Thymus (tissue), 11 donors: Measurements from ENCODE around the gene TEX19. TPM values are rescaled to one million over a fixed set of nuclear protein-coding genes. Genes with fewer than 3 reads are reported as not detected.
"Not testable (repeated sequence)": the region's sequence is repeated elsewhere in the genome, so short reads cannot be mapped to it uniquely, and the experiment has no call there.

Experiments used
- DNase-seq, 9 donors: peaks; one replicate each; pipeline ENCODE4 v3.0.0-alpha.2; 2013; ENCODE audit warnings: low spot score in 9 of 9, low read depth in 6 of 9, missing footprints in 1 of 9
- H3K27ac ChIP-seq, 2 donors: one replicate each; pipeline ENCODE4 v1.5.1; 2013; ENCODE audit warnings: control low read depth in 1 of 2, low read depth in 1 of 2, low read length in 1 of 2, mild to moderate bottlenecking in 1 of 2, moderate library complexity in 1 of 2
- H3K27me3 ChIP-seq, 2 donors: one replicate each; pipeline ENCODE4 v1.5.1; 2013; ENCODE audit warnings: low read length in 1 of 2; ENCODE audit not compliant: control insufficient read depth in 2 of 2, insufficient read depth in 1 of 2
- H3K36me3 ChIP-seq, 2 donors: one replicate each; pipeline ENCODE4 v1.5.1; 2013; ENCODE audit warnings: low read length in 1 of 2, mild to moderate bottlenecking in 1 of 2, moderate library complexity in 1 of 2; ENCODE audit not compliant: control insufficient read depth in 2 of 2, insufficient read depth in 2 of 2
- H3K4me1 ChIP-seq, 2 donors: one replicate each; pipeline ENCODE4 v1.5.1; 2013; ENCODE audit warnings: low read length in 2 of 2; ENCODE audit not compliant: control insufficient read depth in 2 of 2, insufficient read depth in 2 of 2
- H3K4me3 ChIP-seq, 2 donors: one replicate each; pipeline ENCODE4 v1.5.1; 2013; ENCODE audit warnings: low read length in 2 of 2, control low read depth in 1 of 2, mild to moderate bottlenecking in 1 of 2
- H3K9me3 ChIP-seq, 2 donors: one replicate each; pipeline ENCODE4 v1.5.1; 2013; ENCODE audit warnings: low read length in 1 of 2, mild to moderate bottlenecking in 1 of 2; ENCODE audit not compliant: control insufficient read depth in 2 of 2, insufficient read depth in 1 of 2
- WGBS: extraction: QIAGEN DNeasy Blood & Tissue Kit; methylation state at CpG from one replicate; pipeline ENCODE4 v1.1.7; 2013; 5-methylcytosine and 5-hydroxymethylcytosine counted together
- polyA plus RNA-seq: library from polyadenylated mRNA; stranded (reverse); fragments of 200-250 nt; gene quantifications from one replicate; pipeline ENCODE4 v1.2.3, GENCODE V29; 2013
- total RNA-seq: library from RNA; stranded (reverse); fragments of 120-200 nt; gene quantifications from one replicate; pipeline ENCODE4 v1.2.4, GENCODE V29; 2013
- donor health status: healthy.

TEX19 gene
- total and polyA plus RNA-seq, 2 donors, result 0.02 to 0.57 TPM

DNA sequence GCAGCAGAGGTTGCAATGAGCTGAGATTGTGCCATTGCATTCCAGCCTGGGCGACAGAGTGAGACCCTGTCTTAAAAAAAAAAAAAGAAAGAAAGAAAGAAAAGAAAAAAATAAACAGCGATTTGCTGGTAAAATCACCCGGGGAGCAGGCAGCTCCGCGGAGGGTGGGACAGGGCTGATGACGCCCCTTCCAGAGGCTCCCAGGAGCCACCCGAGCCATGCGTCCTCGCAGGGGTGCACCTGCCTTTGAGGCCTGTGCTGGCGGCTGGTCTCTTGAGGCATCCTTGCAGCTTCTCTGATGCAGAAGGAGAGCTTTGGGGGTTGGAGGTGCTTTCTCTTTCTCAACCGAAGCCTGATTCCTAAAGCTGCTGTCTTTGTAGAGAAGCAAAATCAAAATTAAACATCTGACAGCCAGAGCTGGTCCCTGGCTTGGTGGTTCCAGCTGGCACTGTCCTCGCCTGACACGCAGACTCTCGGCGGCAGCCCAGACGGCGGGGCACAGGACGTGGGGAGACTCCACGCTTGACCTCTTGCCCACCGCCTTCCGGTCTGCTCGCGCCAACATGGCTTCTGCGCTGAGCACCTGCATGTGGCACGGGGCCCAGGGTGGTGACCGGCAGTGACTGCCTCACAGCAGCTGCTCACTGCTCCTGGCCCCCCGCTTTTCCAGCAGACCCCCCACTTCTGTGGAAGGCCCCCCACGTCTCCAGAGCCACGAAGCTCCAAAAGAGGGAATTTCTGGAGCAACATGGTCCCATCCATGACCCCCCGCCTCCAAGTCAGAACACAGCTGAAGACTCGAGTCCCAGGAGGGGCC lies 19.1 kb downstream of the TEX19 start:
- Histone ChIP-seq H3K9me3 (no peaks in the 10 kb centered on the region), H3K4me3 (no peak overlapping the region), H3K36me3 (no peaks in the 10 kb centered on the region), H3K27ac (no peak overlapping the region), H3K4me1 (no peaks in the 10 kb centered on the region), H3K27me3 (peaks cover 31 to 64% of the 10 kb centered on the region in 2 donors)
- no peak for DNase-seq
- 86% methylated on average over 31 of the region's 31 CpGs for WGBS

- H3K4me3 ChIP-seq, result no peak overlapping the region
- H3K27ac ChIP-seq, result no peak overlapping the region
- H3K4me1 ChIP-seq, result no peaks in the 10 kb centered on the region
- WGBS, result 88% methylated on average over 10 of the region's 10 CpGs
- no peaks in the 10 kb centered on the region for H3K9me3 ChIP-seq
- H3K27me3 ChIP-seq, result peaks cover 26 to 59% of the 10 kb centered on the region in 2 donors
- no peak for DNase-seq
- H3K36me3 ChIP-seq, result no peaks in the 10 kb centered on the region
These were observed 19.6 kb downstream of the TEX19 start for GRCh38 chr17:82378741-82379021.

GRCh38 chr17:82380860-82381702 lies 22.0 kb downstream of the TEX19 start:
- no peak overlapping the region for H3K4me3 ChIP-seq
- H3K9me3 ChIP-seq, result peaks cover 0 to 1% of the 10 kb centered on the region in 2 donors
- no peaks in the 10 kb centered on the region for H3K36me3 ChIP-seq
- WGBS, result 81% methylated on average over 23 of the region's 23 CpGs
- DNase-seq, result no peak
- H3K4me1 ChIP-seq, result peaks cover 0 to 7% of the 10 kb centered on the region in 2 donors
- H3K27ac ChIP-seq, result no peak overlapping the region
- peaks cover 2 to 57% of the 10 kb centered on the region in 2 donors for H3K27me3 ChIP-seq

DNA sequence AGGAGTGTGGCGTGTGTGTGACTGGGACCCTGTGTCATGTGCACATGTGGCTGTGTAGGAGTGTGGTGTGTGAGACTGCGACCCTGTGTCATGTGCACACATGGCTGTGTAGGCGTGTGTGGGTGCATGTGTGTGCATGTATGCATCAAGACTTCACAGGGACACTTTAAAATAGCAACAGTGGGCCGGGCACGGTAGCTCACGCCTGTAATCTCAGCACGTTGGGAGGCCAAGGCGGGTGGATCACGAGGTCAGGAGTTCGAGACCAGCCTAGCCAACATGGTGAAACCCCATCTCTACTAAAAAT lies 22.6 kb downstream of the TEX19 start:
- DNase-seq, H3K4me3 ChIP-seq, H3K27ac ChIP-seq, H3K4me1 ChIP-seq, H3K9me3 ChIP-seq, H3K36me3 ChIP-seq: not testable (repeated sequence)
- WGBS, result 87% methylated on average over 10 of the region's 10 CpGs
- peaks cover 0 to 57% of the 10 kb centered on the region in 2 donors for H3K27me3 ChIP-seq

DNA sequence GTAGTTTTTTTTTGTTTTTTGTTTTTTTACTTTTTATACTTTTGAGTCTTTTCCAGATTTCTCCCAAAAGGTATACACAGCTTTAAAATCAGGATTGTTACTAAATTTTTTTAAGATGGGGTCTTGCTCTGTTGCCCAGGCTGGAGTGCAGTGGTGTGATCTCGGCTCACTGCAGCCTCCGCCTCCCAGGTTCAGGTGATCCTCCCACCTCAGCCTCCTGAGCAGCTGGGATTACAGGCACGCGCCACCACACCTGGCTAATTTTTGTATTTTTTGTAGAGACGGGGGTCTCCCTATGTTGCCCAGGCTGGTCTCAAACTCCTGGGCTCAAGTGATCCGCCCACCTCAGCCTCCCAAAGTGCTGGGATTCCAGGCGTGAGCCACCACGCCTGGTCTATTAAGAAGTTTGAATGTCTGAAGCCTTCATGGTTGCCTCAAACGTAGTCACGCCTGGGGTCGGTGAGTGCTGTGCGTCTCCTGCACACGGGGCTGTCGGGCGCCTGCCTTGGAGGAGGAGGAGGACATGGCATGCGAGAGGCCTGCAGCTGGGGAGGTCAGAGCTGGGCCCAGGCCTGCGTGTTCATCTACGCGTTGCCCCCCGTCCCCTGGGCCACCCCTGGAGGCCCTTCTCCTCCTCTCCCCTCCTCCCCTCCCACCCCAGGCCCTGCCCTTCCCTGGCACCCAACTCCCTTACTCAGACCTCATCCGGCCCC lies 23.3 kb downstream of the TEX19 start:
- Histone ChIP-seq H3K27me3 (peaks cover 5 to 63% of the 10 kb centered on the region in 2 donors), H3K4me1 (peaks cover 0 to 10% of the 10 kb centered on the region in 2 donors)
- H3K9me3 ChIP-seq, DNase-seq, H3K4me3 ChIP-seq, H3K36me3 ChIP-seq, H3K27ac ChIP-seq: not testable (repeated sequence)
- WGBS, result 87% methylated on average over 21 of the region's 21 CpGs

DNA sequence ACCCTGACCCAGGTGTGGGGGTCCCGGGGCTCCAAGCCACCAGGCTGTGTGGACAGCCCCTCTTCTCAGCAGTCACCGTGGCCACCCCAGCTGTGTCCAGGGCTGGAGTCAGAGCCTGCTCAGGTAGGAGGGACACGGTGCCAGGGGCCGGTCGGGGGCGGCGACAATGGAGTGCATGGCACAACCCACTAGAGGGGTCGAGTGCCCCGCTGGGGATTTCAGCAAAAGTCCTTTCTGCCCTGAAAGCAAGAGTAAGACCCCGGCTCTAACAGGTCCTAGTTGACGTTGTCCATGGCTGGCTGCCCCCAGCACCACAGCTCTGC lies 23.8 kb downstream of the TEX19 start:
- Histone ChIP-seq H3K27ac (no peak overlapping the region), H3K27me3 (peaks cover 7 to 64% of the 10 kb centered on the region in 2 donors), H3K4me1 (peaks cover 0 to 10% of the 10 kb centered on the region in 2 donors), H3K9me3 (peaks cover 1 to 4% of the 10 kb centered on the region in 2 donors), H3K4me3 (no peak overlapping the region), H3K36me3 (no peaks in the 10 kb centered on the region)
- no peak for DNase-seq
- WGBS, result 84% methylated on average over 11 of the region's 11 CpGs

DNA sequence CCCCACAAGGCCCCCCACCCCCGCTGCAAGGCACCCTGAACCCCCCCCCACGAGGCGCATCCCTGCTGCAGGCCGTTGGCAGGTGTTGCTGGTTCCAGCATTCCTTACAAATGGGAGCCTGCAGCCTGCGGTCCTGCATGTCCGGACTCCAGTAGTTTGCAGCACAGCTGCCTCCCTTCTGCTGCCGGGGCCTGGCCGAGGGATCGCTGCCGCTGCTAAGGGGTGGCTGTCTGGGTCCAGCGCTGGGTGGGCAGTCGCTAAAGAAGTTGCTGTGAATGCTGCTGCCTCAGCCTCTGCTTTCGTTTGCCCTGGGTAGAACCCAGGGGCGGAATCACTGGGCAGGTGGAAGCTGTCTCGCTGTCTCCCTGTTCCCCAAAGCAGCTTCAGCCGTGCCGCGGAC lies 24.4 kb downstream of the TEX19 start:
- DNase-seq, result no peak
- Histone ChIP-seq H3K27ac (no peak overlapping the region), H3K4me1 (peaks cover 0 to 10% of the 10 kb centered on the region in 2 donors), H3K4me3 (no peak overlapping the region), H3K9me3 (peaks cover 1 to 4% of the 10 kb centered on the region in 2 donors), H3K27me3 (peaks cover 7 to 64% of the 10 kb centered on the region in 2 donors), H3K36me3 (no peaks in the 10 kb centered on the region)
- 78% methylated on average over 18 of the region's 18 CpGs for WGBS

GRCh38 chr17:82384051-82384729 lies 25.1 kb downstream of the TEX19 start:
- Histone ChIP-seq H3K27me3 (peaks cover 7 to 58% of the 10 kb centered on the region in 2 donors), H3K9me3 (peaks cover 1 to 4% of the 10 kb centered on the region in 2 donors), H3K4me3 (no peak overlapping the region), H3K4me1 (peaks cover 0 to 10% of the 10 kb centered on the region in 2 donors), H3K27ac (no peak overlapping the region), H3K36me3 (no peaks in the 10 kb centered on the region)
- no peak for DNase-seq
- 78% methylated on average over 22 of the region's 22 CpGs for WGBS
